NCI-H1417 treated with DMSO at 0.1 percent for 48 hours (cell line): ENCODE data around the gene MPHOSPH10.
"Not testable (repeated sequence)": the region's sequence is repeated elsewhere in the genome, so short reads cannot be mapped to it uniquely, and the experiment has no call there.

Experiments used
- DNase-seq: peaks from one replicate; lab custom pipeline; 2025; lab: John Stamatoyannopoulos, UW

The MPHOSPH10 gene

DNA sequence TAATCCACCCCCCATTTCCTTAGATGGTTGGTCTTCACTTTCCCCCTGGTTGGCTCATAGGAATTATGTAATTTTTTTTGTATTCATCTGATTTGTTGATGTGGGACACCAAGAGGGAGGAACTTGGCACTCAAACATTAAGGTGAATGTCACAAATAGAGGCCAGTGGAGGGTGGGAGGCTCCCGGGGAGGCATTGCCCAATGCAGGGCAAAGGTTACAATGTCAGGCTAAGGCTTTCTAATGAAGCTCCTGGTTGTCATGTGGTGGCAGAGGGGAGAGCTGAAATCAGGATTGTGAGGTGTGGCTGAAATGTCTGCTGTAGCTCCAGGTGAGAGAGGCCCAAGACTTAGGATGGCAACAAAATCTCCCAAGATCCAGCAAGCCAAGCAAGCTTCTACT lies 42.7 kb downstream of the MPHOSPH10 start:
- no peak for DNase-seq

DNA sequence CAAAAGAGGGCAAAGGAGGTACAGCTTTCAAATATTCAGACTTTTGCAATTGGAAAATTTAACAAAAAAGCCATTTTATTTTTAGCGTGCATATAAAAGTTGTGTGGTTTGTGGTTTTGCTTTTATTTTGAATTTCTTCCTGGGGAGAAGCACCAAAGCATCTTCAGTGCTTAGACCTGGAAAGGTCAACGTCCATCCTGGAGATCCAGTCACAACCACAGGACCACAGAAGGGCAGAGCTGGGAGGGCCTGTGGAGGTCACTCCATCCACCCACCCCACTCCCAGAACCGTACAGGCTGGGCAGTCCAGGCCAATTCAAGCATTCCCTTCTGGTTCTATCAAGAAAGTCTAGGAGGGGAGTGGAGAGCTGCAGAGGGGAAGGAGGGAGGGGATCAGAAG lies 43.8 kb downstream of the MPHOSPH10 start:
- DNase-seq = no peak

DNA sequence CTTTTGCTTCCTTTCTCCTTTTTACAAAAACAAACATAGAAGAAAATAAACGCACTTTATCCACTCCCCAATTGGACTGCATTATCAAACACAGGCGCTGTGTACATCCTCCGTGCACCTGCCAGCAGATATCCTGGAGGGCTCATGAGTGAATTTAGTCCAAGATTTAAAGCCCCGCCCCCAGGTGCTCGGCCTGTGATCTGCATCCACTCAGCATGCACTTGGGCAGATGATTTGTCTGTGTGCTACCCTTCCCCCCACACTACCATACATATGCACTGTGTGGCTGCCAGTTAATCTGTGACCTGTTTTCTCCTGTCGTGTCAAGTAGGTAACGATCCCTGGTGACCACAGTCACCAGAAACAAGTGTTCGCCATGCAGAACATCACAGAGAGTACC lies 48.4 kb downstream of the MPHOSPH10 start:
- not testable (repeated sequence) for DNase-seq

DNA sequence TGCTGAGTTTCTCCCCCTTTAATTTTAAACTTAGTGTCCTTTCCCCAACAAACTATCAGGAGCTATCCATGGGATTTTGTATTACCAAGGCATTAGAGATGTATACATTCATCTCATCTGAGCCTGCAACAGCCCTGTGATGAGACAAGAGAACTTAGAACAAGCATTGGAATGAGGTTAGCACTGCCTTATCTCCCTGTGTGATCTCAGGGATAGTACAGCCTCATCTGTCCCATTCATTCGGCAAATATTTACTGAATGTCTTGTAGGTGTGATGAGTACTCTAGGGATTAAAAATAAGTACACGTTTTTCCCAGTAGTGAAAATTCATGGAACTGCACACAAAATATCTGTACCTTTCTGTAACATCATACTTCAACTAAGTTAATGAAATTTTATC lies 50.9 kb downstream of the MPHOSPH10 start:
- no peak for DNase-seq

DNA sequence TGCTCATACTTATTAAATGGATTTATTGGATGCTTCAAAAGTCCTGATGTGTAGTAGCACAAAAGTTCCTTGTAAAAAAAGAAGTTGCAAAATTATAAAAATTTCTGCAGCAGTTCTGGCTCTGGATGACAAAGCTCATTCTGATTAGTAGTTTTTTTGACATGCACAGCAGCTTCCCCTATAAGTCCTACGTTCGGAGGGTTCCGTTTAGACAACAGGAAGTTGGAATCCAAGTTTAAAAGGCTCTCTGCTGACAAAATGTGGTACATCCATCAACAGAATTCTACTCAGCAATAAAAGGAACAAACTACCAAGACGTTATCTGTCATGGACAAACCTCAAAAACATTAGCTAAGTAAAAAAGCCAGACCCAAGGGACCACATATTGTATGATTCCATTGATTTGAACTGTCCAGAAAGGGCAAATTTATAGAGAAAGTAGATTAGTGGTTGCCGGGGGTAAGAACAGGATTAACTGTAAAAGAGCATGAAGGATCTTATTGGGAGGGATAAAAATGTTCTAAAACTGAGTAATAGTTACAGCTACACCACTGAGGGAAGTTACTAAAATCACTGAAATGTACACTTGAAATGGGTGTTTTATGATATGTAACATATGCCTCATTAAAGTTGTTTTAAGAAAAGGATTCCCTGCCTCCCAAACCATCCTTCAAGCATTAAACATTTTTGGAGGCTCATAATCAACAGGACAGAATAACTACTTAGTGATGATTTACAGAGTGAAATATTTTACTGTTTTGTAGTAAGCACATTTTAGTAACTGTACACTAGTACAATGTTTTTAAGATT lies 53.1 kb downstream of the MPHOSPH10 start:
- not testable (repeated sequence) for DNase-seq

DNA sequence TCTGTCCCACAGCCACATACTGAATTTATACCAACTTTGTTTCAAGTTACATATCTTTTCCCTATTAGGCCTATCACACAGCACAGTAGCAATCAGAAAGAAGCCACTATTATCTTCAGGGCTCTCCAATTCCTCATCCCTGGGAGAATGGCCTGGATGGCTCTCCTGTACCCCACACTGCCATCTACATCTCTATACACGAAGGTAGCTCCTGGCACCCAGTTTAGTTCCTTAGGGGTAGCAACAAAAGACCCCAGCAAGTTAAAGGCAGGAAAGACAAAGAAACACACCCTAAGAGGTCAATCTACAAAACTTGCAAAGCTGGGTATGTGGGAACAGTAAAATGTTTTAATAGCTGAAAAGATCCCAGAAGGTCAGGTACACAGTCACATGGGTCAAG lies 56.5 kb downstream of the MPHOSPH10 start:
- DNase-seq = no peak

DNA sequence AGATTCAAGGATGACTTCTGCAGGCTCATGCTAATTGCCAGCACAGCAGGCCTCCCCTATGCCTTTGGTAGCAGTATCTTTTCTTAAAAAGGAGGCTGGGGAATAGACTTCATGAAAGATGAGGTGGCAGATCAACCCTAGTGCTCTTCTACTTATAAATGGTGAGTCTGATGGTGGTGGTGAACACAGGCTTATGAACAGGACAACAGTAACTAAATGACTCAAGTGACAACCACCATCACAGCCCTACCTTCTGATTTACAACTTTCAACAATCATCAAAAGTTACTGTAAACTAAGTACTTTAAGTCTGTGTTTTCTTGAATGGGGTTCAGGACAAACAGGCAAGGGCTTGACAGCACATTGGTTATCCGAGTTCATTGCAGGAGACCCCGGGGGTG lies 57.2 kb downstream of the MPHOSPH10 start:
- no peak for DNase-seq

DNA sequence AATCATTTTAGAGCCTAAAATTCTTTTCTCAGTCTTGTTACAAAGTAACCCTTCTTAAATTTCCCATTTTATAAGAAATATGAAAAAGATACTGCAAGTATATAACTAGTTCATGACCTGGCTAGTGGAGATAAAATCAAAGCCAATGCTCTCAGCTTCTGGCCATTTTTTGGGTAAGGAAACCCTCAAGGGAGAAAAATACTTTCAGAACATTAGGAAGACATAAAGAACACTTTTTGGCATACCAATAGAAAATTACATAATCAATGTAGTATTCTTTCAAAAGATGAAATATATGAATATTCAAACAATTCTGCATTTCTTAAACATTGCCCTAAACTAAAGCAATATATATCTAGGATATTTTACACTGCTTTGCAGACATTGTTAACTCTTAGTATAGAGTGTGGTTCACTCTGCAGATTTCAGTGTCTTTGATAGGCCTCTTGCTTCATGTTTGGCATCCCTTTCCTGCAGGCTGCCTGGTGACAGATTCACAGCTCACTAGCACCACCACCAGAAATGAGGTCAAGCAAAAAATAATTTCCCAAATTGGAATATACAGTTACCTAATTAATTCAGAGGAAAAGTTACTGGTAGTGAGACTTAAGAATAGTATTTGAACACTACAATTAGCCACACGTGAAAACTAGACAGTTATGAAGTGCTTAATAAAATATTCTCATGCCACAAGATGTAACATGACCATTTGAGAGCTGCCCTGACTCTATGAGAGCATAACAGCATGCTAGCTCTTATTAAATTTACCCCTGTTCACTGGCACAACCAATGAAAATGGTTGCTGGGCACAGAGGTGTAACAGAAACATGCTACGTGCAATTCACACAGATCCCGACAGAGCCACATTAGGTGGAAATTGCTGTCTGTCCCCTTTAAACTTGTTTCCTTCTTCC lies 60.5 kb downstream of the MPHOSPH10 start:
- peak; percentile 5 for DNase-seq

DNA sequence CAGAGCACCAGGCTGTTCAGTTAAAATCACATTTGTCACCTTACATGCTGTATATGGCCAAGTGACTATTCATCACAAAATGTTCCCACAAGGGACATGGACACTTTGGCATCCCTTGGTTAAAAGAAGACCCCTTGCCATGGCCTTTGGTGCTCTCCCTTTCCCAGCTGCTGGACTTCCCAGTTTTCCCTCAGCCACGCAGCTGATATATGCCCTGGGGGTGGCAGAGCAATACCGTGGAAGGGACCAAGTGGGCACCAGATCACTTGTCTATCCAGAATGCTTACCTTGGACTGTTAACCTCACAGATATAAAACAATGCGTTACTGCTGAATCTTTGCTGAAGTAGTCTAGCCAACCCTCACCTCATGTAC lies 61.1 kb downstream of the MPHOSPH10 start:
- no peak for DNase-seq
